PC-3 (cell line): ENCODE data around the gene BRINP1. TPM values are rescaled to one million over a fixed set of nuclear protein-coding genes. Genes with fewer than 3 reads are reported as not detected.

Source experiments
- ATAC-seq: fragments of 200-7000 bp; cut with Tn5 transposase; 2 replicates; pipeline ENCODE4 v1.9.1; 2020; ENCODE audit warnings: mild to moderate bottlenecking, moderate library complexity
- BruUV-seq: library from RNA; stranded (reverse); fragments of 400-500 nt; replicated peaks from 2 replicates; lab custom pipeline; 2021; lab: Mats Ljungman, UMichigan
- CTCF ChIA-PET: fragments of 300-600 bp; sonication (Branson Sonifier 250); formaldehyde crosslinking; loops from one replicate; lab custom pipeline; 2022; ENCODE audit warnings: antibody characterized with exemption; lab: Charles Lee
- POLR2A ChIA-PET: fragments of 300-600 bp; sonication (Branson Sonifier 250); formaldehyde crosslinking; loops from one replicate; lab custom pipeline; 2022; ENCODE audit warnings: antibody characterized with exemption; ENCODE audit not compliant: unreplicated experiment; lab: Charles Lee
- DNase-seq: peaks from one replicate; pipeline ENCODE4 v3.0.0-alpha.2; 2015
- H2AFZ ChIP-seq: fragments of 300-600 bp; sonication (generic); 2 replicates; pipeline ENCODE4 v1.6.0; 2016; ENCODE audit warnings: antibody characterized with exemption, low read length
- H3F3A ChIP-seq: fragments of 300-600 bp; sonication (generic); one replicate; pipeline ENCODE4 v1.6.0; 2017; ENCODE audit warnings: antibody characterized with exemption, low read length, control low read depth, mild to moderate bottlenecking; ENCODE audit not compliant: unreplicated experiment
- H3K27ac ChIP-seq: fragments of 300-600 bp; sonication (generic); 2 replicates; pipeline ENCODE4 v1.5.1; 2016; ENCODE audit warnings: mild to moderate bottlenecking, low read length
- H3K27me3 ChIP-seq: fragments of 300-600 bp; sonication (generic); 2 replicates; pipeline ENCODE4 v1.6.1; 2016; ENCODE audit warnings: low read length, mixed read lengths
- H3K36me3 ChIP-seq: fragments of 300-600 bp; sonication (generic); 2 replicates; pipeline ENCODE4 v1.6.1; 2016; ENCODE audit warnings: low read depth, mixed run types, low read length, mixed read lengths
- H3K4me1 ChIP-seq: fragments of 300-600 bp; sonication (generic); 2 replicates; pipeline ENCODE4 v1.5.1; 2016; ENCODE audit warnings: low read length; ENCODE audit not compliant: insufficient read depth
- H3K4me2 ChIP-seq: fragments of 300-600 bp; sonication (generic); 2 replicates; pipeline ENCODE4 v1.6.0; 2016; ENCODE audit warnings: low read length
- H3K4me3 ChIP-seq: fragments of 300-600 bp; sonication (generic); 2 replicates; pipeline ENCODE4 v1.5.1; 2016; ENCODE audit warnings: mild to moderate bottlenecking, low read length, mixed read lengths
- H3K79me2 ChIP-seq: fragments of 300-600 bp; sonication (generic); 2 replicates; pipeline ENCODE4 v1.6.1; 2017; ENCODE audit warnings: low read length, mixed read lengths
- H3K9ac ChIP-seq: fragments of 300-600 bp; sonication (generic); 2 replicates; pipeline ENCODE4 v1.6.0; 2016; ENCODE audit warnings: mild to moderate bottlenecking, low read length
- H3K9me2 ChIP-seq: fragments of 300-600 bp; sonication (generic); replicated peaks from 2 replicates; pipeline ENCODE4 v1.6.1; 2016; ENCODE audit warnings: mixed run types, low read length, mixed read lengths
- H3K9me3 ChIP-seq: fragments of 300-600 bp; sonication (generic); 2 replicates; pipeline ENCODE4 v1.6.1; 2016; ENCODE audit warnings: low read length, mixed read lengths
- H4K20me1 ChIP-seq: fragments of 300-600 bp; sonication (generic); 2 replicates; pipeline ENCODE4 v1.6.1; 2016; ENCODE audit warnings: low read length, mixed read lengths
- EZH2 ChIP-seq: fragments of 300-600 bp; sonication (generic); IDR thresholded peaks from one replicate; pipeline ENCODE4 v1.6.1; 2017; ENCODE audit warnings: antibody characterized with exemption, mild to moderate bottlenecking, low read length; ENCODE audit not compliant: unreplicated experiment
- EZH2phosphoT487 ChIP-seq: fragments of 300-600 bp; sonication (generic); IDR thresholded peaks from 2 replicates; pipeline ENCODE4 v1.6.1; 2018; ENCODE audit warnings: mild to moderate bottlenecking, antibody characterized with exemption, low read length, borderline replicate concordance
- intact Hi-C: fragments of 100-400 bp; cut with micrococcal nuclease; formaldehyde crosslinking; loops from 2 replicates; pipeline ENCODE4 v1.9.0; 2023
- total RNA-seq: library from RNA; depleted of rRNA; stranded (reverse); fragments of >200 nt; gene quantifications from 2 replicates; pipeline ENCODE4 v1.2.3, GENCODE V29; 2014
- TF ChIP-seq, protein P1 (sequence below): fragments of 300-600 bp; sonication (generic); conservative IDR thresholded peaks from 2 replicates; pipeline ENCODE4 v1.5.1; 2017; ENCODE audit warnings: antibody characterized with exemption, low read depth, mild to moderate bottlenecking, low read length

The BRINP1 gene
- total RNA-seq, 1 experiment from 2014 or later = not detected

DNA sequence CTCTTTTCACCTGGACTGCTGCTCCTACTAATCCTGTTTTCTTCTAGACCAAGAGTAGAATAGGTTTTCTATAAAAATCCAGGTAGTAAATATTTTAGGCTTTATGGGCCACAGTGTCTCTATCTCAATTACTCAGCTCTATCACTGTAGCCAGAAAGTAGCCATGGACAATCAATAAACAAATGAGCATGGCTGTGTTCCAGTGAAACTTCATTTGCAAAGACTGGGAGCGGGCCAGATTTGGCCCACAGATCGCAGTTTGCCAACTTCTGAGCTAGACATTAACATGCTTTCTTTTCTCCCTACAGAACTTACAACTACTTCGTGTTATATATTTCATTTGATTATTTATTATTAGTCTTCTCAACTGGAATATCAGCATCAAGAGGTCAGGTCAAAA is 30.2 kb downstream of the BRINP1 start:
- no peak overlapping the region for H3K27ac ChIP-seq
- H3K27me3 ChIP-seq = no peaks in the 10 kb centered on the region
- H3K9ac ChIP-seq = no peak overlapping the region
- ATAC-seq (no peak), DNase-seq (no peak)
- no peaks in the 10 kb centered on the region for H3K4me1 ChIP-seq
- no TSS peak for BruUV-seq
- no peaks in the 10 kb centered on the region for H3F3A ChIP-seq
- TF ChIP-seq EZH2phosphoT487 (no peak), EZH2 (no peak)
- TF ChIP-seq, protein P1, sequence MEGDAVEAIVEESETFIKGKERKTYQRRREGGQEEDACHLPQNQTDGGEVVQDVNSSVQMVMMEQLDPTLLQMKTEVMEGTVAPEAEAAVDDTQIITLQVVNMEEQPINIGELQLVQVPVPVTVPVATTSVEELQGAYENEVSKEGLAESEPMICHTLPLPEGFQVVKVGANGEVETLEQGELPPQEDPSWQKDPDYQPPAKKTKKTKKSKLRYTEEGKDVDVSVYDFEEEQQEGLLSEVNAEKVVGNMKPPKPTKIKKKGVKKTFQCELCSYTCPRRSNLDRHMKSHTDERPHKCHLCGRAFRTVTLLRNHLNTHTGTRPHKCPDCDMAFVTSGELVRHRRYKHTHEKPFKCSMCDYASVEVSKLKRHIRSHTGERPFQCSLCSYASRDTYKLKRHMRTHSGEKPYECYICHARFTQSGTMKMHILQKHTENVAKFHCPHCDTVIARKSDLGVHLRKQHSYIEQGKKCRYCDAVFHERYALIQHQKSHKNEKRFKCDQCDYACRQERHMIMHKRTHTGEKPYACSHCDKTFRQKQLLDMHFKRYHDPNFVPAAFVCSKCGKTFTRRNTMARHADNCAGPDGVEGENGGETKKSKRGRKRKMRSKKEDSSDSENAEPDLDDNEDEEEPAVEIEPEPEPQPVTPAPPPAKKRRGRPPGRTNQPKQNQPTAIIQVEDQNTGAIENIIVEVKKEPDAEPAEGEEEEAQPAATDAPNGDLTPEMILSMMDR = no peak
- no peaks in the 10 kb centered on the region for H4K20me1 ChIP-seq
- CTCF ChIA-PET = no interaction called here
- POLR2A ChIA-PET = no interaction called here
- no peaks in the 10 kb centered on the region for H3K9me2 ChIP-seq
- no peak overlapping the region for H3K4me3 ChIP-seq
- H2AFZ ChIP-seq = no peak overlapping the region
- H3K4me2 ChIP-seq = no peak overlapping the region
- H3K9me3 ChIP-seq = no peaks in the 10 kb centered on the region
- intact Hi-C loops = no loop called here
- H3K79me2 ChIP-seq = no peaks in the 10 kb centered on the region
- H3K36me3 ChIP-seq = no peaks in the 10 kb centered on the region

DNA sequence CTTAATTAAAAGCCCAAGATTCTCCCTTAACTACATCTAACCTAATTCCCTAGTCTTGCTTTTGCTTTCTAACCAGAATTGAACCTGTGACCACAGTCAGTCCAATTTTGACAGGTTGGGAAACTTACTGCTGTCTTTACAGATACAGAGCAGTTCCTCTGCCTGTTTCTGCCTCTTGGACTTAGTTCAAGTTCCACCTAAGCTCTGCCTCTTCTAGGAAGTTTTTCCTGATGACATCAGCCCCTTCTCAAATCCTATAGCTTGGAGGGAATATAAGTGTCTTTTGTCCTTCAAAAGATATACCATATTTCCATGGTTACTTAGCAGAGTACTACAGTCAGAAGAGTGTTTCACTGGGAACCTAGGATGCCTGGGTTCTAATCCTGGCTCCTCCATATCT is 31.7 kb downstream of the BRINP1 start:
- Histone ChIP-seq H3K9me2 (no peaks in the 10 kb centered on the region), H3K4me1 (no peaks in the 10 kb centered on the region), H2AFZ (no peak overlapping the region), H3K4me3 (no peak overlapping the region), H3F3A (no peaks in the 10 kb centered on the region), H3K27ac (no peak overlapping the region), H3K79me2 (no peaks in the 10 kb centered on the region), H3K36me3 (no peaks in the 10 kb centered on the region), H3K9me3 (no peaks in the 10 kb centered on the region), H4K20me1 (no peaks in the 10 kb centered on the region), H3K9ac (no peak overlapping the region), H3K27me3 (no peaks in the 10 kb centered on the region), H3K4me2 (no peak overlapping the region)
- TF ChIP-seq, protein P1 = no peak
- TF ChIP-seq EZH2 (no peak), EZH2phosphoT487 (no peak)
- ATAC-seq (no peak), DNase-seq (no peak)
- intact Hi-C loops = no loop called here
- ChIA-PET POLR2A (no interaction called here), CTCF (no interaction called here)
- BruUV-seq = no TSS peak

DNA sequence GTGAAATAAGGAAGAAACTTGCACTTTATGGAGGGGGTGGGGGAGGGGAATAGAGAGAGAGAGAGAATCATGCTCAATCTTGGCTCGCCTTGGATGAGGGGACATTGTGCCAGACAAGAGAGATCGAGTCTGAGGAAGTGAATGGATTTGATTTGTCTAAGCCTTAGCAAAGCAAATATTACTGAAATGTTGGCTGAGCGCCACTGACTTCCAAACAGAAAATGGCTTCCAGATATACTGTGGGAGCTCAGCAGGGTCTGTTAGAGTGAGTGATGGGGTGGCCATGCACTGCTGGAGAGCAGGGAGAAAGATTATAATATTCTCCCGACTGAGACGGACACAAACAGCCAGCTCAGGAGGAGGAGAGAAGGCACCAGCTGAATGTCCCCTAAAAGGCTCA is 34.5 kb downstream of the BRINP1 start:
- Histone ChIP-seq H3K36me3 (no peaks in the 10 kb centered on the region), H3K9ac (no peak overlapping the region), H3K9me2 (no peaks in the 10 kb centered on the region), H2AFZ (no peak overlapping the region), H3K27me3 (no peaks in the 10 kb centered on the region), H3K4me1 (no peaks in the 10 kb centered on the region), H3K9me3 (no peaks in the 10 kb centered on the region), H3K4me2 (no peak overlapping the region), H4K20me1 (no peaks in the 10 kb centered on the region), H3K4me3 (no peak overlapping the region), H3K79me2 (no peaks in the 10 kb centered on the region), H3F3A (no peaks in the 10 kb centered on the region), H3K27ac (no peak overlapping the region)
- ATAC-seq = no peak
- no peak for DNase-seq
- intact Hi-C loops = no loop called here
- CTCF ChIA-PET = no interaction called here
- BruUV-seq = no TSS peak
- TF ChIP-seq, protein P1 = no peak
- TF ChIP-seq EZH2phosphoT487 (no peak), EZH2 (no peak)
- POLR2A ChIA-PET = no interaction called here
